Activated naive CD8-positive, alpha-beta T cell treated with anti-CD3 and anti-CD28 coated beads for 36 hours (primary cell): ENCODE data around the gene DBNL. TPM values are rescaled to one million over a fixed set of nuclear protein-coding genes. Genes with fewer than 3 reads are reported as not detected.

Experiments used
- DNase-seq: peaks from one replicate; pipeline ENCODE4 v3.0.0; 2021
- H3K27ac Mint-ChIP-seq: one replicate; pipeline ENCODE4 v1.8.0; 2022; ENCODE audit warnings: mild to moderate bottlenecking, moderate library complexity, mixed read lengths
- H3K27me3 Mint-ChIP-seq: one replicate; pipeline ENCODE4 v1.8.0; 2022; ENCODE audit warnings: mild to moderate bottlenecking, mixed read lengths
- H3K36me3 Mint-ChIP-seq: one replicate; pipeline ENCODE4 v1.8.0; 2021; ENCODE audit warnings: mild to moderate bottlenecking, mixed read lengths
- H3K4me1 Mint-ChIP-seq: one replicate; pipeline ENCODE4 v1.8.0; 2021; ENCODE audit warnings: mixed read lengths
- H3K4me3 Mint-ChIP-seq: one replicate; pipeline ENCODE4 v1.8.0; 2022; ENCODE audit warnings: mild to moderate bottlenecking, moderate library complexity, mixed read lengths
- H3K9me3 Mint-ChIP-seq: one replicate; pipeline ENCODE4 v1.8.0; 2022; ENCODE audit warnings: mixed read lengths
- total RNA-seq, 2 experiments: library from RNA; stranded (reverse); gene quantifications; one replicate each; pipeline ENCODE4 v1.2.3, GENCODE V29; 2021

DBNL gene
- total RNA-seq, 2 experiments from 2014 or later = 131 to 136 TPM

GRCh38 chr7:44093102-44093641, 48.7 kb downstream of the DBNL start:
- H3K27ac Mint-ChIP-seq = no peak overlapping the region
- DNase-seq = no peak
- no peak overlapping the region for H3K4me3 Mint-ChIP-seq
- H3K36me3 Mint-ChIP-seq = no peaks in the 10 kb centered on the region
- peaks cover 17% of the 10 kb centered on the region for H3K4me1 Mint-ChIP-seq
- H3K27me3 Mint-ChIP-seq = no peaks in the 10 kb centered on the region
- H3K9me3 Mint-ChIP-seq = no peaks in the 10 kb centered on the region

GRCh38 chr7:44094365-44094764, 49.9 kb downstream of the DBNL start:
- peaks cover 22% of the 10 kb centered on the region for H3K4me1 Mint-ChIP-seq
- H3K27me3 Mint-ChIP-seq = no peaks in the 10 kb centered on the region
- no peak overlapping the region for H3K4me3 Mint-ChIP-seq
- H3K9me3 Mint-ChIP-seq = no peaks in the 10 kb centered on the region
- no peaks in the 10 kb centered on the region for H3K36me3 Mint-ChIP-seq
- DNase-seq = no peak
- no peak overlapping the region for H3K27ac Mint-ChIP-seq

- H3K27ac Mint-ChIP-seq = no peak overlapping the region
- no peaks in the 10 kb centered on the region for H3K36me3 Mint-ChIP-seq
- no peaks in the 10 kb centered on the region for H3K27me3 Mint-ChIP-seq
- H3K4me1 Mint-ChIP-seq = peaks cover 22% of the 10 kb centered on the region
- no peaks in the 10 kb centered on the region for H3K9me3 Mint-ChIP-seq
- H3K4me3 Mint-ChIP-seq = no peak overlapping the region
- DNase-seq = no peak
These were observed 50.5 kb downstream of the DBNL start for GRCh38 chr7:44094883-44095592.

- DNase-seq = no peak
- no peak overlapping the region for H3K4me3 Mint-ChIP-seq
- peaks cover 22% of the 10 kb centered on the region for H3K4me1 Mint-ChIP-seq
- no peak overlapping the region for H3K27ac Mint-ChIP-seq
- H3K27me3 Mint-ChIP-seq = no peaks in the 10 kb centered on the region
- no peaks in the 10 kb centered on the region for H3K36me3 Mint-ChIP-seq
- no peaks in the 10 kb centered on the region for H3K9me3 Mint-ChIP-seq
These were observed 51.3 kb downstream of the DBNL start for GRCh38 chr7:44095781-44096180.

GRCh38 chr7:44096326-44096881, 51.9 kb downstream of the DBNL start:
- no peaks in the 10 kb centered on the region for H3K36me3 Mint-ChIP-seq
- no peaks in the 10 kb centered on the region for H3K9me3 Mint-ChIP-seq
- peaks cover 22% of the 10 kb centered on the region for H3K4me1 Mint-ChIP-seq
- no peak for DNase-seq
- peak overlapping the region; percentile 88 for H3K27ac Mint-ChIP-seq
- no peak overlapping the region for H3K4me3 Mint-ChIP-seq
- H3K27me3 Mint-ChIP-seq = no peaks in the 10 kb centered on the region

- Mint-ChIP-seq H3K36me3 (no peaks in the 10 kb centered on the region), H3K27me3 (no peaks in the 10 kb centered on the region), H3K4me1 (peaks cover 22% of the 10 kb centered on the region), H3K27ac (peak overlapping the region; percentile 88), H3K4me3 (no peak overlapping the region), H3K9me3 (no peaks in the 10 kb centered on the region)
- DNase-seq = peak; percentile 56
These were observed 52.8 kb downstream of the DBNL start for GRCh38 chr7:44097064-44097932.

- no peak overlapping the region for H3K4me3 Mint-ChIP-seq
- peaks cover 24% of the 10 kb centered on the region for H3K4me1 Mint-ChIP-seq
- no peaks in the 10 kb centered on the region for H3K27me3 Mint-ChIP-seq
- peak overlapping the region; percentile 88 for H3K27ac Mint-ChIP-seq
- no peak for DNase-seq
- H3K9me3 Mint-ChIP-seq = no peaks in the 10 kb centered on the region
- no peaks in the 10 kb centered on the region for H3K36me3 Mint-ChIP-seq
These were observed 53.9 kb downstream of the DBNL start for GRCh38 chr7:44098092-44099068.

GRCh38 chr7:44099669-44100068, 55.2 kb downstream of the DBNL start:
- Mint-ChIP-seq H3K4me3 (no peak overlapping the region), H3K9me3 (no peaks in the 10 kb centered on the region), H3K27me3 (no peaks in the 10 kb centered on the region), H3K36me3 (no peaks in the 10 kb centered on the region), H3K27ac (no peak overlapping the region), H3K4me1 (peaks cover 24% of the 10 kb centered on the region)
- DNase-seq = no peak

- Mint-ChIP-seq H3K36me3 (no peaks in the 10 kb centered on the region), H3K27me3 (no peaks in the 10 kb centered on the region), H3K27ac (no peak overlapping the region), H3K4me3 (no peak overlapping the region), H3K9me3 (no peaks in the 10 kb centered on the region), H3K4me1 (peaks cover 30% of the 10 kb centered on the region)
- no peak for DNase-seq
These were observed 56.2 kb downstream of the DBNL start for GRCh38 chr7:44100458-44101302.

GRCh38 chr7:44101303-44101965, 56.9 kb downstream of the DBNL start:
- no peak overlapping the region for H3K4me3 Mint-ChIP-seq
- peaks cover 35% of the 10 kb centered on the region for H3K4me1 Mint-ChIP-seq
- H3K36me3 Mint-ChIP-seq = peaks cover 2% of the 10 kb centered on the region
- no peak overlapping the region for H3K27ac Mint-ChIP-seq
- H3K27me3 Mint-ChIP-seq = no peaks in the 10 kb centered on the region
- no peak for DNase-seq
- no peaks in the 10 kb centered on the region for H3K9me3 Mint-ChIP-seq

GRCh38 chr7:44101966-44102845, 57.7 kb downstream of the DBNL start:
- Mint-ChIP-seq H3K27me3 (no peaks in the 10 kb centered on the region), H3K27ac (no peak overlapping the region), H3K4me3 (no peak overlapping the region), H3K36me3 (peaks cover 2% of the 10 kb centered on the region), H3K9me3 (no peaks in the 10 kb centered on the region), H3K4me1 (peaks cover 27% of the 10 kb centered on the region)
- DNase-seq = no peak

GRCh38 chr7:44102846-44103565, 58.5 kb downstream of the DBNL start:
- no peaks in the 10 kb centered on the region for H3K27me3 Mint-ChIP-seq
- H3K4me1 Mint-ChIP-seq = peaks cover 20% of the 10 kb centered on the region
- H3K27ac Mint-ChIP-seq = no peak overlapping the region
- H3K9me3 Mint-ChIP-seq = no peaks in the 10 kb centered on the region
- no peak for DNase-seq
- H3K4me3 Mint-ChIP-seq = peak overlapping the region; percentile 62
- peaks cover 2% of the 10 kb centered on the region for H3K36me3 Mint-ChIP-seq
